NCI-H748 treated with DMSO at 0.1 percent for 48 hours (cell line): ENCODE measurements around the gene SCGB1D4.

Experiments
- DNase-seq: peaks from one replicate; lab custom pipeline; 2025; lab: John Stamatoyannopoulos, UW

SCGB1D4 gene

DNA sequence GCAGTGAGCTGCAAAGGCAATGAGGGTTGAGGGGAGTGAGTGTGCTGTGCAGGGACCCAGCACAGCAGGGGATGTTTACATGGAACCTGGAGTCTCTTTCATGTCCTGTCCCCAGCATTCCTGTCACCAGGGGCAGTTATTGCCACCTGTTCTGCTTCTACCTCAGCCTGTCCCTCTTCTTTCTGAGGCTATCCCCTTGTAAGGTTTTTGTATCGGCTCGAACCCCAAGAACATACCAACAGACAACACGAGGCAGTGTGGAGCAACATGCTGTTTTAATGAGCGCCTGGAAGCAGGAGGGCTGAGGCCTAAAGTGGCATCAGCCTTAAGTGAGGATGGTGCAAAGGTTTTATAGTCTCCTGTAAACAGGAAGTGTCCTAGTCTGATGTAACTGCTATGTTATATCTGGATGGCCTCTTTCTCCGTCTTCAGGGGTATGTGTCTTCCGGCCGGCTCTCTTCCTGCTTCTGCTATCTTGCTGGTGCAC is 25.0 kb downstream of the SCGB1D4 start:
- no peak for DNase-seq

DNA sequence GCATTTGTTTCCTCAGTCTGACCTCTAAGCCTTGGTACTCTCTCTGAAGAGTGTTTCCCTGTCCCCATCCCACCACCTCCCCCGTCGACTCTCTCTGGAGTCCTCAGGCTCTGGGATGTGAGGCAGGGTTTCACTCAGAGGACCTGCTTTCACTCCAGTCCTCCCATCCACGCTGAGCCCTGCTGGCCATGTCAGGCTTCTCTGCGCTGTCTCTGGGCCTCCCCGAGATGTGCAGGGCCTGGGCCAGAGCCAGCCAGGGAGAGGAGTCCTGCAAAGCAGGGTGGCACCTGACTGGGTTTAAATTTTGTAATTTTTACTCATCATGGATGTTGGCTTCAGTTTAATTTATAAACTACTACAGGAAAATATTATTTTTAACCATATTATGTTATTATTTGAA is 25.6 kb downstream of the SCGB1D4 start:
- DNase-seq: no peak

DNA sequence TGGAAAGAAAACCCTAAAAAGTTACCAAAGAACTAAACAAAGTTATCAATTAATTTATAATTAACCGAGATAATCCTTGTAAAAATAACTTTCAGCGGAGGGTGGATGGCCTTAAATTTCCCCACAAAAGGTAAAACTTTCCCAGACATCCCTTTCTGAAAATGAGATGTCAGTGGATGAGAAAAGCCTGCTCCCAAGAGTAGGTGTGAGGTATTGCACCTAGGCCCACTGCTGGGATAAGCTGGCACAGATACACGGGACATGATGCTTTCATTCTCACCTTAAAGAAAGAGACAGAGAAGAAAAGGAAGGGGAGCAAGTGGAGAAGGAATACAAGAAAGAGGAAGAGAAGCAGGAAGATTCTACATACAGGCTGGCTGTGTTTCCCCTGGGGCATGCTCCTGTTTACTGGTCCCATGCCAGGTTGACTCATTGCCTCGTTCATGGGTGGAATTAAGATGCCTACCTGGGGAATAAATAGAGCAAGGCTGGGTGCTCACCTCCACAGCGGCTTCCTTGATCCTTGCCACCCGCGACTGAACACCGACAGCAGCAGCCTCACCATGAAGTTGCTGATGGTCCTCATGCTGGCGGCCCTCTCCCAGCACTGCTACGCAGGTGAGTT is 29.1 kb downstream of the SCGB1D4 start, which contains the start of gene SCGB2A2:
Gene SCGB2A2, plus strand, starts transcription at position 505 of the 625 bp plus-strand sequence. Its CDS starts 59 bp downstream, at position 564.
- DNase-seq: no peak

DNA sequence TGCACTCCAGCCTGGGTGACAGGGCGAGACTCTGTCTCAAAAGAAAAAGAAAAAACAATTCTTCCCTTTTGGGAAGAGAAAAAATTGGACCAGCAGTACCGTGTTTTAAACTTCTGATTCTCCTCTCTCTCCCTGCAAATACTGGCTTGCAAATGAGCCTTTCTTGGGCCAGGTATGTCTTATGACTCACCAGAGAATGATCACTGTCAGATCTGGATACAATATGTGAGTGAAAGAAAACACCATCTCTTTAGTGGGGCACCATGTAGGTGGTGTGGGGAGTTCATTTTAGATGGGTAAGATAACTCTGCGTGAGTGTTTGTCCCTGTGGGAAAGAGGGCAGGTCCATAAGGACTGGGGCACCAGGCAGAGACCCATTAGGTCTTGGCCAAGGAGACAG is 31.3 kb downstream of the SCGB1D4 start:
- DNase-seq: no peak

DNA sequence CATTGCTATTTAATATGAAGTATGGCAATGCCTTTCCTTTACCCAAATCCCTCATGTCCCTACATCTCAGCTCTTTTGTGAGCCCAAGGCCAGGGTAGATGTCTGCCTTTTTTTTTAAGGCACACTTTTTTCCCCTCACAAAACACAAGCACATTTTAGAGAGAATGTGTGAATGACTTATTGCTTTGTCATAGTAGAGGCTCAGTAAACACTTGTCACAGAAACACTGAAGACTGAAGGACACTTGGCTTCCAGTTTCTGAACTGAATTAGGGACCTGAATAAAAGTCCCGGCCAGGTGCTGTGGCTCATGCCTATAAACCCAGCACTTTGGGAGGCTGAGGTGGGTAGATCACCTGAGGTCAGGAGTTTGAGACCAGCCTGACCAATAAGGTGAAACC is 31.8 kb downstream of the SCGB1D4 start:
- no peak for DNase-seq

DNA sequence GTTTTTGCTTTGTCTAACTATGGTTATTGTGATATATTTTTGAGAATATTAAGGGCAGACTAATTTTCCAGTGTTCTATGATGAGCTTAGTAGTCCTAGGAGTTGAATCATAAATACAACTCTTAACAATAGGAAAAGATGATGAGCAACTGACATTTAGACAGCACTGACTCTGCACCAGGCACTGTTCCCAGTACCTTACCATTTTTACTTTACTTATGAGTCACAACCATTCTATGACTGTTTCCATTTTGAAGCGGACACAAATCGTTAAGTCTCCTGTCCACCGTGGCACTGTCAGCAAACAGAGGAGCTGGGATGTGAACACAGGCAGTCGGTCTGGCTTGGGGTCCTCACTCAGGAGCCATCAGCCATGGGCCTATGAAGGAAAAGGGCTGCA is 32.3 kb downstream of the SCGB1D4 start:
- DNase-seq: no peak

DNA sequence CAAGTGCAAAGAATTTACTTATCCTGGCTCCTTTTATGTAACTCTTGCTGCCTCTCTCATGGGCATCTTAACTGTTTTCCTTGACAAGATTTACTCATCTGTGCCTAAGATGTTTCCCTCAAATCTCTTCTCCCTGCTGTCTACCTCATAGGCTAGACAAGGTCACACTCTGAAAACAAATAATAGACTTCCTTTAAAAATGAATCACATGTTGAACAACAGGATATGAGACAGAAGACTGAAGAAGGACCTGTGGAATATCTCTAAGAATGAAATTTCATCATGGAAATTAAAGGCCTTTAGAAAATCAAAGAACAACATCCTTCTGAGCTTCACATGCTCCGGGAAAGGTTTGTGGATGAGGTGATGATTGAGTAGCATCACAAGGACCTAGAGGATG is 34.9 kb downstream of the SCGB1D4 start:
- no peak for DNase-seq

DNA sequence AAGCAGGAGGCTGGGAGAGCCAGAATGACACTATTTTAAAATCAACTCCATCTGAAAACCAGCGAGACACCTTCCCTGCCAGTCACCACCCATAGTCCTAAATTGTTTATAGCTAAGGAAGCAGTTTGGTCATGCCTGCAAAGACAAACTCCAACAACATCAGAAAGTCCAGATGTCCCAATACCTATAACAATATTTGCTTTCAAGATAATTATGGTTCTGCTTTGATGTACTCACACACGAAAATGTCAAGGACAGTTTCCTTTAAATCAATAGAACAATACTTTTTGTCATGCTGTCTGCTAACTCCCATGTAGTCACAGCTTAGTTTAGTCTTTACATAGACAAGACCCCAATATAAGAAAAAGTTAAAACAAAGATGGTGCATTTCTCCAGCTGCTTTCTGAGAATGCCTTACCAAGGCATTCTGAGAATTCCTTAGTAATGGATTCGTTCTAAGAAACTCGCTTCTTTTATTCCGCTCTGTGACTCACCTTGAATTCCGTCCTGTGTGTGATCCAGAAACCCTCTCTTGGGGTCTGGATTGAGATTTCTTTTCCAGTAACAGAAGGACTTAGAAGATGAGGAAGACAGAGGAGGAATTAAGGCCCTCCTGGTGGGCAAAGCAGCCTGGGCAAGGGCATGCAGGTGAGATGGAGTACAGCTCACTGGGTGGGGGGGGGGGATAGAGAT is 38.5 kb downstream of the SCGB1D4 start:
- no peak for DNase-seq

DNA sequence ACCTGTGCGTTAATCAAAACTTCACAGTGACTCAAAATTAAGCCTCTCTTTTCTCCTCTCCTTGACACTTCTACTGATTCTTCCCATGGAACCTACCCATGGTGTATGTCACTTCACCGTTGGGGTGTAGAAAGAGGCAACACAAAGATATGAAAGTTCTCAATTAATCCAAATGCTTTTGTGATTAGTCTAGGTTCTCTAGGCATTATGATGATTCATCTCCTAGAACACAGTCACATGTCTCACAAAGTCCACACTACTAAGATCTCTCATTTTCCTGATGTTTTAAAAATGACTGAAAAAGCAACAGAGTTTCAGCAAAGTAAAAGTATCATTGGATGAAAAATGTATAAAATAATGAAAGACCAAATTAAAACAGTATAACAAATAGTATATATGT is 42.6 kb downstream of the SCGB1D4 start:
- DNase-seq: no peak

DNA sequence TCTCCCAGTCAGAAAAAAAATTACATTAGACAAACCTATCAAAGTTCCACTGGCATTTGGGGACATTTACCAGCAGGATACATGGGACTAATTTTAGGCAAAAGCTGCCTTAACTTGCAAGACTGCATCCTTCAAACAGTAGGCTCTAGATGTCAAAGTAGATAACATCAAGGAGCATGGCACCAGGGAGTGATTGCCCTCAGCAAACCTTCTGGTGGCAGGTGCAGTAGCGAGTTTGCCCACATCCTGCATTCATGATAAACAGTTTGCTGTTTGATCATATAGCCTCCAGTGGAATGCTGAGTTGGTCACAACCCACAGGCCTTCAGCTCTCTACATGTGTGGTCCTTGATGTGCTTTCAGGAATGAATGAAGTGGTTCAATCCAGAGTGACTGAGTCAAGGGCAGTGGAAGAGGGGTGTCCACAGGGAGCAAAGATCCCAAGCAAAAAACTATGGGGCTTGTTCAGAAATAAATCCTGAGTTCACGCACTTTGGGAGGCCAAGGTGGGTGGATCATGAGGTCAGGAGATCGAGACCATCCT is 44.8 kb downstream of the SCGB1D4 start:
- no peak for DNase-seq

DNA sequence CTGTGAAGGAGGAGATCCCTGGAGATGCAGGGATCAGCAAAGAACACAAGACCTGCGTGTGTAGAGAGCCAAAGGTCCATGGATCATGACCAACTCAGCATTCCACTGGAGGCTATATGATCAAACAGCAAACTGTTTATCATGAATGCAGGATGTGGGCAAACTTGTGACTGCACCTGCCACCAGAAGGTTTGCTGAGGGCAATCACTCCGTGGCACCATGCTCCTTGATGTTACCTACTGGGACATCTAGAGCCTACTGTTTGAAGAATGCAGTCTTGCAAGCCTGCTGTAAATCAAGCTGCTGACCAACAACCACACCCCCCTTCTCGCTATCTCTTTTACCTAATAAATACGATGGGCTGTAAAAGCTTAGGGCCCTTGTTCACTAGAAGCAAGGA is 47.2 kb downstream of the SCGB1D4 start:
- DNase-seq: no peak
